HG03571 (cell line): ENCODE measurements around the gene ROBO4.
A peak's percentile ranks its signal among the peaks of the same experiment; 100 is the strongest.

ENCODE experiments used
- ATAC-seq: cut with Tn5 transposase; IDR thresholded peaks from one replicate; pipeline ENCODE4 v1.9.1; 2021; ENCODE audit not compliant: unreplicated experiment

ROBO4 gene

DNA sequence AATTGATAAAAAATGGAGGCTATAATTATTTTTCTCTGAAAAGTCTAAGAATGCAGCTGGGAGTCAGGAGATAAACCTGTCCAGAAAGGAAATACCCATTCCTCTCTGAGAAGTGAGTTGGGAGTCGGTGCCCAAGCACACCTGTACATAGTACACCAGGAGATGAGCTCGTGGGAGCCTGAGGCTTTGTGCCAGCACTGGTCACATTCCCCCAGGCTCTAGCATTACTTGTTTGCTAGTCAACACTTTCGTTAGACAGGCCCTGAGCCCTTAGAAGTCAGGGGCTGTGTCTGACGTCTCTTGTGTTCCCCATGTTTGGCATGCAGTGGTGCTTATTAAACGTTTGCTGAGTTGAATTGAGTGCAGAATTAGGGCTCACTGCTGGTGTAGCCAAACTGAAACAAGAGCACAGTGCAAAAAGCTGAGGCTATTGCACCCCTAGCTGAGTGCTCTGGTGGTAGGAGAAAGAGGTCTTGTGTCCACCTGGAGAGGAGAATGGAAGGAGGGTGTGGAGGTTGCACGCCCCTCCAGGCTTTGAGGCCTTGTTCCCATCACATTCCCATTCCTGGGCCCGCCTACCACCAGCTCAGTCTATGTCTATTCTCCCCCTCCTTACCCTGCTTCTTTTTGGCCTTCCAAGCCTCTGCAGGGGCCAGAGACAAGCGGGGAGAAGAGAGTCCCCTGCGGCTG, 6.8 kb downstream of the ROBO4 start:
- no peak for ATAC-seq

DNA sequence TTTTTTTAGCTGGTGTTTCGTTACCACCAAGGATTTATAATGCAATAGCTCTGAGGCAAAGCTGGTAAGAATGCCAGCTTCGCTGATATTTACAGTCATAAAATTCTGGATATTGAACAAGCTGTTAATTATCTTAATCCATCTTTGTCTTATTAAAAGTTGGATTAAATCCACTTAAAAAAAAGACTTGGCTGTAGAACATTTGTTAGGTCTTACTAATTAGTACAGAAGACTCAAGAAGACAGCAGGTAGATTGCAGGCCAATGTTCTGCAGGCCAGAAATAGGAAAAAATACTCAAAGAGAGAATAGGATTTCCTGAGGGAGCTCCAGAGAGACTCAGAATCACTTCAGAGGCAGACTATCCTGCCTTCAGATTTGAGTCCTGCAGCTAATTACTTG, 7.5 kb downstream of the ROBO4 start:
- ATAC-seq: no peak

DNA sequence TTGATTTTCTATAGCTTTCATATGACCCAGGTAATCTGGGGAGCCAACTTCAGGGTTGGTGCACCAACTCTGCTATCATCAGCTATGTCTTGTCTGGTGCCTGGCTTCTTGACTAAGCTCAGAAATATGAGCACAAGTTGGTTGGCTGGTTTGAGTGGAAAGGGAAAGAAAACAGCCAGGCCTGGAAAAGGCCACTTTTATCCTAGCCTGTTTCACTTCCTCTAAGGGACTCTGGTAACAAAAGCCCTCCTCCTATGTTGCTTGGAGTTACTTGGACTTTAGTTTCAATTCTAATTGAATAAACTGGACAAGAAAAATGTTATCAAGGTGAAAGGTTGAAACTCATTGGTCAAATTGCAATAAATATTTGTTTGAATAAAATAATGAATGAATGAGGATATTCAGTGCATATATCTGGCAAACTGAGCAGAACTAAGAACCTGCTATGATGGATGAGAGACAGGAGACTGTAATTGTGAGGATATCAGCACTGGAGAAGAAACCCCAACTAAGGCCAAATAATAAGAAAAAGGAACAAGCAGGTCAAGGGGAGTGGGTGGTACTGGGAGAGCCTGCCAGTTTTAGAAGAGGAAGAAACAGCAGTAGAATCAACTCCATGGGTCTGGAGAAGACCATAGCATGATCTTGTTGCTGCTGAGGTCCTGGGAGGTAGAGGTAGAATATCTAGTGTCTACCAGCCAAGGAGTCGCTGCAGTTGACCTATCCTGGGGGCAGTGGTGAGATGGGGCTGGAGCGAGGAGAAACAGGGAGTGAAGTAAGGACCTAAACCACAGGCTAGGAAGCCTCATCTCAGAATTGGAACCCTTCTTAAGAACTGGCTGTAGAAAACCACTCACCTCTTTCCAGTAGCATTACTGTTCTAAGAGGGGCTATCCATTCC, 8.2 kb downstream of the ROBO4 start:
- ATAC-seq: no peak

DNA sequence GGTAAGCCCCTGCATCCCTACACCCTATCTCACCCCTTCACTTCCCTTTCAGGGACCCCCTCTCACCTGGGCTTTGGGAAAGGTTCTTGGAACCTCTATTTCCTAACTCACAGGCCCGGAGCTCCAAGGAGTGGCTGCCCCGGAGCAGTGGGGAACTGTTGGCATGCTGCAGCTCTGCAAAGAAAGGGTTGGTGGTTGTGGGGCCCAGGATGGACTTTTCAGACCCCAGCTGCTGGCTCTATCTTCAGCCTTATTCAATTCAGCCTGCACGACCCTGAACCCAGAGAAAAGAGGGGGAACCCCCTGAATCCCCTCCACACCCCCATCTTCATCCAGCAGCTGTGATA, 10.0 kb downstream of the ROBO4 start:
- no peak for ATAC-seq

DNA sequence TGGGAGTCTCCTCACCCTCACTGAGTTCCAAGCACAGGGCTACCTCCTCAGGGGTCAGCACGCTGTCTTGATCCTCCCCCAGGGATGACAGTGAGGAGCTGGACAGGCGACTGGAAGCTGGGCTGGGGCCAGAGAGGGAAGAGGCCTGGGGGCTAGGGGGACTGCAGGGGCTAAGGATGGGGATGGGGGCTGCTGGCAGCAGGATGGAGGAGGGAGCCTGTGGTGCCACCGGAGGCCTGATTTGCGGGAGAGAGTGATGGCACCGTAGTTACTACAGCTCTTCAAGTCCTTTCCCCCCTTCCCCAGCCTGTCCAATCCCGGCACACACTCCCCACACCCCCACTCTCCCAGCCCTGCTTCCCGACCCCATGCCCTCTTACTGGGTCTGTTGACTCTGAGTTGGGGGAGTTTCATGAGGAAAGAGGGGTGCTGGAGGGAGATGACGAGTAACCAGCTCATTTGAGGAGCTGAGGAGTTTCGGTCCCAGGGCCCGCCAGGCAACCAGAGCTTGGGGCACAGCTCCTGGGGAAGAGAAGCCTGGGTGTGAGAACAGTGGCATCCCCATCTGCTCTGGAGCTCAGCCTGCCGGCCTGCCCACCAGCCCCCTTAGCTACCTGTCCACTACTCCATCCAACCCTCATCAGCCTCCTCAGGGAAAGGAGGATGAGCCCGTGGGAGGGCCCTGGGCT, 10.5 kb downstream of the ROBO4 start:
- ATAC-seq: no peak

DNA sequence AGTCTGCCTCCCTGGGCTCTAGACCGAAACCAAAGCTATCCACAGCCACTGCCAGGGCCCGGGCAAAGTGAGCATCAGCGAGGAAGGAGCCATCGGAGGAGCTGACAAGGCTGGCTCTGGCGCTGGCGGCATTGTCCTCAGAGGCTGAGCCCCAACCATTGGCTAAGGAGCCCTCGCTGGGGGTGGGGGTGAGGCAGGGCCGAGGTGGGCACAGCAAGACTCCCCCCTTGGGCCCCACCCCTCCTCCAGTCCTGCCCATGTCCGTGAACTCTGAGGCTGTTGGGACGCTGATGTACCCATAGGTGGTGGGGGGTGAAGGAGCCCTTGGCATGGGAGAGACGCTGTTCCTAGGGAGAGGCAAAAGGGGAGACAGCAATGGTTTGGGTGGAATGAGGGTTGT, 11.2 kb downstream of the ROBO4 start:
- no peak for ATAC-seq

DNA sequence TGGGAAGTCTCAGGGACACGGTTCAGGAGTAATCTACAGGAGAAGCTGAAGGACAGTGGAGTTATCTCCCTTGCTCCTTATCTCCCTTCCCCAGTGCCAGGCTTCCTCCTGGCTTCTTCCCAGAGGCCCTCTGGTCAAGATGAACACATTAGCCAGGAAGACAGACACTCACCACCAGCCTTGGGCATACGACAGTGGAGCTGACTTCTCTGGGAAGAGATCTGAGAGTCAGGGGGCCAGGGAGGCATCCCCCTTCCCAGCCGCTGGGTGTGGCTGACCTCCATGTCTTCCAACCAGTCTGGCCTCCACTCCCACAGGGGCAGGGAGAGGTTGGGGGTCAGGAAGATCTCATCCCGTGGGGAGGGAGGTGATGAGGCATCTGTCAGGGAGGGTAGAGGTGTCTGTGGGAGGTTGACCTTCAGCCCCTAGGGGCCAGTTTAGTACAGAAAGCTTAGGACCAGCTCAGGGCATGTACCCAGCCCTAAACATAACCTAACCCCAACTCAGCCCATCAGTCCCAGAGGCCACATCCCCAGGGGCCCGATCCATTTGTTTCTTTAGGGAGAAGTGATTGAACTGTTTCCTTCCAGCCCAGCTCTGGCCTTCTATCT, 12.7 kb downstream of the ROBO4 start:
- ATAC-seq: no peak

DNA sequence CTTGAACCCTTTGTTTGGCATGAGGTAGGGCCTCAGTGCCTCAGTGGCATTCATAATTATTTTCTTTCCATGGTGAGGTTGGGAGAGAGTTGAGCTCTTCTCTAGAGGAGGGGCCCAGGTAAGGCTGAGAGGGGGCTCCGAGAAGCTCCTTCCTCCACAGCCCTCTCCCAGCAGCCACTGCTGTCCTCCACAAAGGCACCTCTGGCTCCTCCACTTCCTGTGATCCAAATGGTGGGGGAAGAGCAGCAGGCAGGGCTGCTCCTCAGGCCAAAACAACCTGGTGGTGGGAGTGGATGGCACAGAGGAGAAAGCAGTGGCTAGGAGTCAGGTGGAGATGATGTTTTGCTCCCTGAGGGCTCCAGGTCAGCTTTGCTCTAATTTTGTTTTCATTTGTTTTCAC, 13.3 kb downstream of the ROBO4 start:
- ATAC-seq: no peak

DNA sequence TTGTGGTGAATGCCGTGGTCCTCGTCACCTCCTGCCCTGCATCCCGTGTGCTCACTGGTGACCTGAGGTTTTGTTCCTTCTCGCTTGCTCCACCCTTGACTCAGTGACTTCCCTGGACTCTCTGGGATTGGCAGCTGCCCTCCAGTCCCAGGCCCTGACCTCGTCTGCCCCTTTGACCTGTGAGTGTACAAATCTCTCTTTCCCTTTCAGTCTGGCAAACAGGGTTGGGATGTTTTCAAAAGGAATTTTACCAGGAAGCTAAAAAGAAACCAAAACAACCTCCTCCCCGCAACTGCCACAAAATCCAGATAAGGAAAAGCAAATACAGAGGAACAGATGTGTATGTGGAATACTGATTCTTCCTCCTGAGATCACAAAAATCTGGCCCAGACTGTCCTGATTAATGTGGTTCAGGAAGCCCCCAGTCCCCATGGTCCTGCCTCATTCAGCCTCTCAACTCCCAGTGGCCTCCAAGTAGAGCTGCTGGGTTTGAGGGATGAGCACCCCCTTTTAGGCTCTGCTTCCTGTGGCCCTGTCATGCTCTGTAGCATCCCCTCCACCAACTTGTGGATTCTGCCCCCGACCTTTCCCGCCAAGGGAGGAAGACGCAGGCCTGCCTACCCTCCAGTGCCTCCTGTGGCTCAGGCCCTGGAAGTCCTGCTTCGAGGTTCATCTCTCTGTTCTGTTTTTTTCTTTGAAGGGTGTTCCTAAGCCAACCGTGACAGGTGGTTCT, 15.2 kb downstream of the ROBO4 start:
- no peak for ATAC-seq

DNA sequence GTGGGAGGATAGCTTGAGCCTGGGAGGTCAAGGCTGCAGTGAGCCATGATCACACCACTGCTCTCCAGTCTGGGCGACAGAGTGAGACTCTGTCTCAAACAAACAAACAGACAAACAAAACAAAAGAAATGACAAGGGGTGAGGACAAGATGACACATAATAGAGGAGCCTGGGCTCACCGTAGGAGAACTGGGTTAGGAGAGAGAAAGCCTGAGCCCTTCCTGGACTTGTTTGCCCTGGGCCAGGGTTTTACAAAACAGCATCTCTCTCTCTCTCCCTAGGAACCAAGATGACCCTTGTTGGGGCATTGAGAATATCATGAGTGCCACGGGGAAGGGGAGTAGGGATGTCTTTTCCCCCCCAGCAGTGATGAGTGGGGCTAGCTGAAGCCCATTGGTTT, 16.7 kb downstream of the ROBO4 start:
- no peak for ATAC-seq

DNA sequence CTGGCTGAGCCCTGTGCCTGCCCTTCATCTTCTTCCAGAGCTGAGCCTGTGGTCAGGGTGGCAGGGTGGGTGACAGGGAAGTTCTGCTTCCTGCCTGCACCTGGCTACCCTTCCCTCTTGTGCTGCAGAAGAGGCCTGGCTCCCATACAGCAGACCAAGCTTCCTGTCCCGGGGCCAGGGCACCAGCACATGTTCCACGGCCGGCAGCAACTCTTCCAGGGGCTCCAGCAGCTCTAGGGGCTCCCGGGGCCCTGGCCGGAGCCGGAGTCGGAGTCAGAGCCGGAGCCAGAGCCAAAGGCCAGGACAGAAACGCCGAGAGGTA, 17.4 kb downstream of the ROBO4 start:
- no peak for ATAC-seq

DNA sequence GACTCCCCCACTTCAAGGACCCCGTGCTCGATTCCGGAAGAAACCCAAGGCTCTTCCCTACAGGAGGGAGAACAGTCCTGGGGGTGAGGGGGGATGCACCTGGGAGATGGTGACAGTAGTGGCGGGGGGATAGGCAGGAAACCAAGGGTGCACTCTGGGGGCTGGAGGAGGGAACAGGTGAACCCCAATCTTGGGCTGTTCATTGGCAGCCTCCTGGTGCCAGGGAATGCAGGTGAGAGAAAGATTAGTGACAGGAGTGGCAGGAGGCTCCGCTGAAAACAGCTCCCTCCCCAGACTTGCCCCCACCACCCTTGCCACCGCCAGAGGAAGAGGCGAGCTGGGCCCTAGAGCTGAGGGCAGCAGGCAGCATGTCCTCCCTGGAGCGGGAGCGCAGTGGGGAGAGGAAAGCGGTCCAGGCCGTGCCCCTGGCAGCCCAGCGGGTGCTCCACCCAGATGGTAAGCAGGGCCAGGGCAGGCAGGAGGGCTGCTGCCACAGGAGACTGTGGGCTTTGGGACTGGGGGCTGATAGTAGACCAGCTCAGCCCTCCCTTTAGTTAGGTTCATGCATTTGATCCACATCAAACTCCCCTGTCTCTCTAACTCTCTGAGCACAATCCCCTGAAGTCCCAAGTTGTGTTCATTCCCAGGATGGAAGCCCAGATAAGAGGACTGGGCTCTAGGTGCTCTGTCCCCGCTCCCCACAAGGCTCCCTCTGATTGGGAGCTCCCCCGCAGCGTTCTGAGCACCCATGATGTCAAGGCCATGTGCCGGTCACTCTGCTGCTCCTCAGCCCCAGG, 18.0 kb downstream of the ROBO4 start:
- no peak for ATAC-seq

DNA sequence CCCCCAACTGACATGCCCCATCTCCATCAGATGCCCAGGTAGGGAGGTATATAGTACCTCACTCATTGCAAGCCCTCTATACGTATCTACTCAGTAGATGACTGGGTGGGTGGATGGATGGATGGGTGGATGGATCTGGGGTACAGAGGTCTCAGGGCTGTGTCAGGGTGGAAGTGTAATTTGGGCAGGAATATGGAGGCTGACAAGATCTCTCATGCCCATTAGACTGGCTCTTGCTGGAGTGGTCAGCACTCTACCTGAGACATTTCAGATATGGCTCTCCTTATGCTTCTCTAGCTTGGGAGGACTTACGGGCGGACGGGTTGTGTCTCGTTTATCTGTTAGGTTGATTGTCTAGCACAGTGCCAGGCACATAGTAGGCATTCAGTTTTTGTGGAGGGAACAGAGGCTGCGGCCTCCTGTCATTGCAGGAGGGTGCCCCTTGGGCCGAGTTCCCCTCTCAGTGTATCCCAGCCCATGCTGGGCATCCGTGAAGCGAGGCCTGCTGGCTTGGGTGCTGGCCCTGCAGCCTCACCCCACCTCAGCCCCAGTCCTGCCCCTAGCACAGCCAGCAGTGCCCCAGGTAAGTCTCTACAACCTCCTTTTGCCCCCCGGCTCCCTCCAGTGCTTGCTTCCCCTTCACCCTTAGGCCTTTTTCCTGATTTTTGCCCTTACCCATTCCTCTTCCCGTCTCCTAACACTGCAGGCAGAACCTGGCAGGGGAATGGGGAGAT, 18.7 kb downstream of the ROBO4 start:
- ATAC-seq: no peak

DNA sequence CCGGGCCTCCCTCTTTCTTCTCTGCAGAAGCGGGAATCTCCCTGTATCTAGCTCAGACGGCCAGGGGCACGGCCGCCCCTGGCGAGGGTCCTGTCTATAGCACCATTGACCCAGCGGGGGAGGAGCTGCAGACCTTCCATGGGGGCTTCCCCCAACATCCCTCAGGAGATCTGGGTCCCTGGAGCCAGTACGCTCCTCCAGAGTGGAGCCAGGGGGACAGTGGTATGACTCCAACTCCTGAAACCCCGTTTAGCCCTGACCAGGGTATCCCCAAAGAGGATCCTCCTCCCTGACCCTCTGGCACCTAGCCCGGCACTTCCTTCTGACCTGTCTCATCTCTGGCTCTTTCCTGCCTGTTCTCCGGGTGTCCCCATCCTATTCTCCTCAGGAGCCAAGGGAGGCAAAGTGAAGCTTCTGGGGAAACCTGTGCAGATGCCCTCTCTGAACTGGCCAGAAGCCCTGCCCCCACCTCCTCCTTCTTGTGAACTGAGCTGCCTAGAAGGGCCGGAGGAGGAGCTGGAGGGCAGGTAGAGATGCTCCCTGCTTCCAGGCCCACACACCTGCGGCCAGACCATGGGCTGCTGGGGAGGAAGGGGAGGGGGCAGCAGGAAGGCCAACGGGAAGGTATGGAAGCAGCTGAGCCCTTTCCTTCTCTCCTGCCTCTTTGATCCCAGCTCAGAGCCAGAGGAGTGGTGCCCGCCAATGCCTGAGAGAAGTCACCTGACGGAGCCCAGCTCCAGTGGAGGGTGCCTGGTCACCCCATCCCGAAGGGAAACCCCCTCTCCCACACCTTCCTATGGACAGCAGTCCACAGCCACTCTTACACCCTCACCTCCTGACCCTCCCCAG, 19.5 kb downstream of the ROBO4 start:
- no peak for ATAC-seq

DNA sequence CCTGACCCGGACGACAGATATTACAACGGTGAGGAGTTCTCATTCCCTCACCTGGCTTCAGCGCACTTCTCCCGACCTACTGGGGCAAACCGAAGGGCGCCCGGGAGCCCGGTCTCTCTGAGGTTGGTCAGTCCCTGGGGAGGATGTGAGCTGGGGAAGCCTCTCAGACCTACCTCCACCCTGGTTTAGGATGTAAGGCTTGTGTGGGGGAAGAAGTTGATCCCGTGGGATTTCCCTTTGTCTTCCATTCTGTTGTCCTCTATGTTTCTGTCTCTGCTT, 20.1 kb downstream of the ROBO4 start:
- no peak for ATAC-seq

DNA sequence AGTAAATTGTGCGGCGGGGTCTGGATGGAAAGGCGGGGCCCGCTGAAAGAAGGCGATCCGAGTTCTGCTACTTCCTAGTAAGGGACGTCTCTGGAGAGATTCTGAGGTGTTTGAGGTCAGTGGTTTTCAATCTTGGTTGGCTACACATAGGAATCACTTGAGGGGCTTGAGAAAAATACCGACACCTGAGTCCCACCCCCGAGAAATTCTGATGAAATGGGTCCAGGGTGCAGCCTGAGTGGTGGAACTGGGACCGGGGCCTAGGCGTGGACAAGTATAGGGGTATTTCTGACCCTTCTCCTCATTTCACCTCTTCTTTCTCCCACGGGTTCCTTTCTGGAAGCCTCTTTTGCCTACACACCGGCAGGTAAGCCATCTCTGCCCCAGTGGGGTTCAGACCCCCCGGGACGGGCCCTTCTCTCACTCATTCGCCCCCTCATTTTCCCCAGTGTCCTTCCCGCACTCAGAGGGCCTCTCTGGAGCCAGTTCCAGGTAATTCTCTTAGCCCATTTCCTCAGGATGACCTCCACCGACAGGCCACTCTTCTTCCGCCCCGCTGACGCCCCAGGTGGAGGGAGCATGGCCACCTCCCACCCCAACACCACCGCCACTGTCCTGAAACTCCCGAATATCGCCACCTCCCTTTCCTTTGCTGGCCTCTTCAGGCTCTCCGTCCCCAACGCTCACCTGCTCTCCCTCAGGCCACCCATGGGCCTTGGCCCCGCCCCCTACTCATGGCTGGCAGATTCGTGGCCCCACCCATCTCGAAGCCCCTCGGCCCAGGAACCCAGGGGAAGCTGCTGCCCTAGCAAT, 20.6 kb downstream of the ROBO4 start:
- no peak for ATAC-seq

DNA sequence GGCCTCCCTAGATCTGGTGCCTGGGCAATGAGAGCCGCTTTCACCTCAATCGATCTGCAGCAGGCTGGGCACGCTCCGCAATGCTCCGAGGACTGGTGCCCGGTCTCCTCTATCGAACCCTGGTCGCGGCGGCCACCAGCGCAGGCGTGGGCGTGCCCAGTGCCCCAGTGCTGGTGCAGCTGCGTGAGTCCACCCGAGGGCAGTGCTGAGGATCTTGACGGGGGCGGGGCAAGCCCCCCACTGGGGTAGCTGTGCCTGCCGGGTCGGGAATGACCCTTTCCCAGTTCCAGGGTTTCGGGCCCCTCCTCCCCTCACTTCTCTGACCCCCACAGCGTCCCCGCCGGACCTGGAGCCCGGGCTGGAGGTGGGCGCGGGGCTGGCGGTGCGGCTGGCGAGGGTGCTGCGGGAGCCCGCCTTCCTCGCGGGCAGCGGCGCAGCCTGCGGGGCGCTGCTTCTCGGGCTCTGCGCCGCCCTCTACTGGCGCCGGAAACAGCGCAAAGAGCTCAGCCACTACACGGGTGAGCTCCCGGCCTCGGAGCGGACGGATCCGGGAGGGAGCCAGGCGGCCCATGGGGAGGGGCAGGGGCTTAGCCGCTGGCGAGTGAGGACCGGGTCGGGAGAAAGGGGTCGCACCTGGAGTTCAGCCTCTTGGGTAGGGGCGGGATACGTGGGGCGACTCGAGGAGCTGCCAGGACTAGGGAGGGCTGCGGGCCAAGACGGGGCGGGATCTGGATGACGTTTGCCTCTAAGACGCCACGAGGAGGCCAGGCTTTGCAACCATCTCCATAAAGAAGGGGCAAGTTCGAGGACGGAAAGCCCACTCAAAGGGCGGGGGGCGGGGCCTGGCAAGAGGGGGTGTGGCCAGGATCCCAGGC, 21.5 kb downstream of the ROBO4 start:
- peak; percentile 88 for ATAC-seq
